HG02588 (cell line): ENCODE data around the gene ZSWIM3.
A peak's percentile ranks its signal among the peaks of the same experiment; 100 is the strongest.
"Not testable (repeated sequence)": the region's sequence is repeated elsewhere in the genome, so short reads cannot be mapped to it uniquely, and the experiment has no call there.

Experiments used
- ATAC-seq: cut with Tn5 transposase; IDR thresholded peaks from one replicate; pipeline ENCODE4 v1.9.1; 2021; ENCODE audit warnings: mild to moderate bottlenecking, moderate library complexity; ENCODE audit not compliant: unreplicated experiment

ZSWIM3 gene

GRCh38 chr20:45857114-45857881 is at the start of gene ZSWIM3, which contains the start of gene ACOT8:
Gene ZSWIM3 (plus strand): TSS chr20:45857614. CDS start chr20:45857826, 212 bp downstream.
Gene ACOT8 (minus strand): TSS chr20:45857392. CDS start chr20:45857315, 77 bp downstream.
- peak; percentile 95 for ATAC-seq

- ATAC-seq = no peak
Measured at GRCh38 chr20:45810191-45810970, 47.0 kb upstream of the ZSWIM3 start.

- peak; percentile 98 for ATAC-seq
Measured at GRCh38 chr20:45812157-45813005, 45.0 kb upstream of the ZSWIM3 start, which contains the start of gene UBE2C. Gene UBE2C (plus strand): TSS chr20:45812644. CDS start chr20:45812696, 52 bp downstream.

GRCh38 chr20:45813006-45813340 is 44.4 kb upstream of the ZSWIM3 start:
- no peak for ATAC-seq

- ATAC-seq = no peak
Measured at GRCh38 chr20:45813489-45813888, 43.9 kb upstream of the ZSWIM3 start.

- no peak for ATAC-seq
Measured at GRCh38 chr20:45814314-45814713, 43.1 kb upstream of the ZSWIM3 start.

GRCh38 chr20:45816951-45817350 is 40.5 kb upstream of the ZSWIM3 start:
- ATAC-seq = no peak

- ATAC-seq = no peak
Measured at GRCh38 chr20:45817376-45818194, 39.8 kb upstream of the ZSWIM3 start.

GRCh38 chr20:45818239-45818638 is 39.2 kb upstream of the ZSWIM3 start:
- no peak for ATAC-seq

GRCh38 chr20:45819466-45819865 is 37.9 kb upstream of the ZSWIM3 start:
- no peak for ATAC-seq

GRCh38 chr20:45821947-45822346 is 35.5 kb upstream of the ZSWIM3 start:
- no peak for ATAC-seq

- no peak for ATAC-seq
Measured at GRCh38 chr20:45822857-45823256, 34.6 kb upstream of the ZSWIM3 start.

- no peak for ATAC-seq
Measured at GRCh38 chr20:45823949-45824835, 33.2 kb upstream of the ZSWIM3 start.

- no peak for ATAC-seq
Measured at GRCh38 chr20:45826381-45827019, 30.9 kb upstream of the ZSWIM3 start.

- no peak for ATAC-seq
Measured at GRCh38 chr20:45827030-45827652, 30.3 kb upstream of the ZSWIM3 start, which contains the start of gene TNNC2. Gene TNNC2 (minus strand): TSS chr20:45827312. CDS start chr20:45827248, 64 bp downstream.

- ATAC-seq = no peak
Measured at GRCh38 chr20:45827712-45828111, 29.7 kb upstream of the ZSWIM3 start.

GRCh38 chr20:45828589-45828988 is 28.8 kb upstream of the ZSWIM3 start:
- no peak for ATAC-seq

- ATAC-seq = not testable (repeated sequence)
Measured at GRCh38 chr20:45829673-45830106, 27.7 kb upstream of the ZSWIM3 start.
